HepG2 (cell line): ENCODE data around the gene P4HTM. TPM values are rescaled to one million over a fixed set of nuclear protein-coding genes. Genes with fewer than 3 reads are reported as not detected.
A peak's percentile ranks its signal among the peaks of the same experiment; 100 is the strongest.

ENCODE experiments used
- AHR ChIP-seq: IDR thresholded peaks from 2 replicates; pipeline ENCODE4 v1.6.1; 2018; ENCODE audit warnings: missing genetic modification reagents, missing compliant biosample characterization
- ATF7 ChIP-seq, 2 experiments: fragments of 450-650 bp in 1 of 2; sonication (generic) in 1 of 2; formaldehyde crosslinking in 1 of 2; IDR thresholded peaks; 2 replicates each; pipeline versions ENCODE4 v1.4.0 to v1.6.1; 2016 to 2020; ENCODE audit warnings: antibody characterized with exemption in 1 of 2, mild to moderate bottlenecking in 1 of 2, missing genetic modification reagents in 1 of 2
- CENPT ChIP-seq: sonication (generic); formaldehyde crosslinking; IDR thresholded peaks from 2 replicates; pipeline ENCODE4 v1.8.0; 2022; ENCODE audit warnings: low read depth, mild to moderate bottlenecking, moderate library complexity, missing genetic modification reagents
- HINFP ChIP-seq: sonication (generic); formaldehyde crosslinking; IDR thresholded peaks from 2 replicates; pipeline ENCODE4 v1.4.0; 2020; ENCODE audit warnings: low read depth, mild to moderate bottlenecking, missing genetic modification reagents
- HNF4G ChIP-seq, 2 experiments: sonication (generic) in 1 of 2; formaldehyde crosslinking in 1 of 2; IDR thresholded peaks; 2 replicates each; pipeline versions ENCODE4 v1.4.0 to v1.6.1; 2011 to 2020; ENCODE audit warnings: borderline replicate concordance in 2 of 2, low read depth in 2 of 2, mild to moderate bottlenecking in 2 of 2, low read length in 1 of 2, missing genetic modification reagents in 1 of 2, moderate library complexity in 1 of 2
- MAX ChIP-seq: IDR thresholded peaks from 2 replicates; pipeline ENCODE4 v1.6.1; 2012; ENCODE audit warnings: inconsistent platforms
- PLRG1 ChIP-seq: fragments of 450-650 bp; conservative IDR thresholded peaks from 2 replicates; pipeline ENCODE4 v1.6.1; 2016
- RFX3 ChIP-seq: IDR thresholded peaks from 2 replicates; pipeline ENCODE4 v1.6.1; 2016; ENCODE audit warnings: missing biosample characterization, missing genetic modification reagents
- SAFB2 ChIP-seq: sonication (generic); formaldehyde crosslinking; IDR thresholded peaks from 2 replicates; pipeline ENCODE4 v1.5.1; 2020; ENCODE audit warnings: missing genetic modification reagents, low read depth, mild to moderate bottlenecking, borderline replicate concordance
- ZNF407 ChIP-seq: sonication (generic); formaldehyde crosslinking; IDR thresholded peaks from one replicate; pipeline ENCODE4 v1.5.1; 2020; ENCODE audit warnings: mild to moderate bottlenecking, missing genetic modification reagents; ENCODE audit errors: not compliant biosample characterization
- ZNF44 ChIP-seq: sonication (generic); formaldehyde crosslinking; IDR thresholded peaks from 2 replicates; pipeline ENCODE4 v1.5.1; 2020; ENCODE audit warnings: mild to moderate bottlenecking, missing genetic modification reagents
- ZNF503 ChIP-seq: sonication (generic); formaldehyde crosslinking; IDR thresholded peaks from 2 replicates; pipeline ENCODE4 v1.4.0; 2020; ENCODE audit warnings: missing genetic modification reagents
- ZNF563 ChIP-seq: sonication (generic); formaldehyde crosslinking; IDR thresholded peaks from 2 replicates; pipeline ENCODE4 v1.8.0; 2022; ENCODE audit warnings: mild to moderate bottlenecking, moderate library complexity, missing genetic modification reagents
- ZNF746 ChIP-seq: sonication (generic); formaldehyde crosslinking; IDR thresholded peaks from 2 replicates; pipeline ENCODE4 v1.8.0; 2022; ENCODE audit warnings: mild to moderate bottlenecking, missing genetic modification reagents
- ZSCAN25 ChIP-seq: sonication (generic); formaldehyde crosslinking; IDR thresholded peaks from 2 replicates; pipeline ENCODE4 v1.8.0; 2022; ENCODE audit warnings: mild to moderate bottlenecking, missing genetic modification reagents
- polyA plus RNA-seq, 8 experiments: library from polyadenylated mRNA; depleted of rRNA in 3 of 8; stranded (reverse) in 7 of 8; unstranded in 1 of 8; fragments of >200 nt; fragmentation: Illumina TruSeq in 4 of 8; extraction: Trizol in 4 of 8; gene quantifications; 2 replicates each; pipeline versions ENCODE4 v1.2.1 to v1.2.3, GENCODE V29; 2011 to 2016; ENCODE audit warnings: low read depth in 4 of 8, missing spikeins in 1 of 8, mixed read lengths in 1 of 8; ENCODE audit not compliant: insufficient read depth in 1 of 8
- total RNA-seq, 5 experiments: library from RNA; depleted of rRNA; stranded (reverse); fragments of >200 nt; fragmentation: Illumina TruSeq; extraction: Trizol; gene quantifications; 2 replicates each; pipeline ENCODE4 v1.2.3, GENCODE V29; 2016; ENCODE audit warnings: low read depth in 1 of 5

The P4HTM gene
- total and polyA plus RNA-seq, 2 of the 13 experiments (the other 11 are each of a cell fraction or from before 2014, with no cell fraction given): 0.01 TPM; not detected in 1

- peak; percentile 71; the same call in 1 of the 2 replicates for TF ChIP-seq ZNF746 (CRISPR knock-in tag)
- no peak for TF ChIP-seq RFX3 (CRISPR knock-in tag)
- peak; percentile 38; the same call in 1 of the 2 replicates for TF ChIP-seq HINFP
- peak; percentile 81 for TF ChIP-seq SAFB2 (CRISPR knock-in tag)
- TF ChIP-seq ZNF503 (CRISPR knock-in tag): peak; percentile 56; the same call in 1 of the 2 replicates
- TF ChIP-seq ZNF44 (CRISPR knock-in tag): 0 out of 2 replicates have a peak, but pooled peaks have one; percentile 74
- peak; percentile 82 for TF ChIP-seq ZNF563
- no peak for TF ChIP-seq ATF7 (IDR thresholded peaks at IDR 0.05)
- TF ChIP-seq ATF7 (CRISPR knock-in tag; IDR thresholded peaks at IDR 0.05): peak; percentile 26; the same call in 1 of the 2 replicates
- TF ChIP-seq PLRG1: no peak
- TF ChIP-seq CENPT (CRISPR knock-in tag): no peak
- peak; percentile 85 for TF ChIP-seq MAX
- TF ChIP-seq ZNF407: no peak
- no peak for TF ChIP-seq HNF4G (IDR thresholded peaks at IDR 0.05; ENCODE audit: borderline replicate concordance, low read depth, low read length)
- no peak for TF ChIP-seq HNF4G (CRISPR knock-in tag; IDR thresholded peaks at IDR 0.05; ENCODE audit: borderline replicate concordance, low read depth)
- TF ChIP-seq ZSCAN25: no peak
- TF ChIP-seq AHR: 0 out of 2 replicates have a peak, but pooled peaks have one; percentile 30
Measured at GRCh38 chr3:49021813-49022687, 32.0 kb downstream of the P4HTM start, which contains the start of gene NDUFAF3 (continued).
